NCI-H748 (cell line): Measurements from ENCODE around the gene DLG1.
A peak's percentile ranks its signal among the peaks of the same experiment; 100 is the strongest.
"Not testable (repeated sequence)": the region's sequence is repeated elsewhere in the genome, so short reads cannot be mapped to it uniquely, and the experiment has no call there.

Experiments used
- DNase-seq: peaks from one replicate; lab custom pipeline; 2025; ENCODE audit not compliant: unreplicated experiment; lab: John Stamatoyannopoulos, UW

Gene DLG1

DNA sequence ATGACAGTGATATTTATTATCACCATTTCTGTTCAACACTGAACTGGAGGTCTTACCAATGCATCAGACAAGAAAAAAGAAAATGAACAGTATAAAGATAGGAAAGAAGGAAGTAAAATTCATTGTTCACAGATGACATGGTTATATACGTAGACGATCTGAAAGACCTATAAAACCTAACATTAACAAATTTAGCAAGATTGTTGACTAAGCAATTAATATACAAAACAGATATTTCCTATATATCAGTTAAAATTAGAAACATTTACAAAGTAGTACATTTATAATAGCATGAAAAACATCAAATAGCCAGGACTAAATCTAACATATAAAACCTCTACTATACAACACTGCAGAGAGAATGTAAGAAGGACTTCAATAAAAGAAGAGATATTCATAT lies 176.0 kb downstream of the DLG1 start:
- DNase-seq, result no peak

DNA sequence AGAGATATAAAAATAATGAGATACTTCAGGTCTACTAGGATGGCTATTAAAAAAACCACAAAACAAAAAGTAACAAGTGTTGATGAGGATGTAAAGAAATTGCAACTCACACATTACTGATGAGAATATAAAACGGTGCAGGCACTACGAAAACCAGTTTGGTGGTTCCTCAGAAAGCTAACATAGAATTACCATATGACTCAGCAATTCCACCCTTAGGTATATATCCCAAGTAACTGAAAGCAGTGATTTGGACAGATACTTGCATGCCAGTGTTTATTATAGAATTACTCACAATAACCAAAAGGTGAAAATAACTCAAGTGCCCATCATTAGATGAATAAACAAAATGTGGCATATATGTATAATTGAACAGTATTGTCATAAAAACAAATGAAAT lies 181.3 kb downstream of the DLG1 start:
- DNase-seq, result no peak

DNA sequence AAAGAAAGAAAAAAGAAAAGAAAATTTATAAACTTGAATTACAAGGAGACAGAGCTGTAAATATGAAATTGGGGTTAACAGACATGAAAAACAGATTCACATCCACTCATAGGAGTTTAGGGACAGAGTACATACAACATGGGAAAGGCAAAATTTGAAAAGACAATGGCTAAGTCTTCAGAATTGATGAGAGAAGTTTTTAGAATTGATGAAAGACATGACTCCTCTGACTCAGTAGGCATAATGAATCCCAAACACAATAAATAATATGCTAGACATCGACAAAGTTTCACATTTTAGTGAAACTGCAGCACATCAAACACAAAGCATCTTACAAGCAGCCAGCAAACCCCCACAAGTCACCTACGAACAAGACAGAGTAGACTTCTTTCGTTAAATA lies 184.4 kb downstream of the DLG1 start:
- no peak for DNase-seq

DNA sequence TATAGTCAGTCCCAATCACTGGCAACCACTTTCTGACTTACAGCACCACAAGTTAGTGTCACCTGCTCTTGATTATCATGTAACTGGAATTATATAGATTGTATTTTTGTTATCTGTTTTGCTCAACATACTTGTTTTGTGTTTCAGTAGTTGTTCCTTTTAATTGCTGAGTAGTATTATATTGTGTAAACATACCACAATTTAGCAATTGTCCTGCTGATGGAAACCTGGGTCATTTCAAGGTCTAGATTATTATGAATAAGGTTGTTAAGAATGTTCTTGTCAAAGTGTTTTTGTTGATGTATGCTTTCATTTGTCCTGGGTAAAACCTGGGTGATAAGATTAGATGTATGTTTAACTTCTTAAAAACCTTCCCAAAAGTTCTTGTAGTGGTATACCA lies 186.7 kb downstream of the DLG1 start:
- DNase-seq, result no peak

DNA sequence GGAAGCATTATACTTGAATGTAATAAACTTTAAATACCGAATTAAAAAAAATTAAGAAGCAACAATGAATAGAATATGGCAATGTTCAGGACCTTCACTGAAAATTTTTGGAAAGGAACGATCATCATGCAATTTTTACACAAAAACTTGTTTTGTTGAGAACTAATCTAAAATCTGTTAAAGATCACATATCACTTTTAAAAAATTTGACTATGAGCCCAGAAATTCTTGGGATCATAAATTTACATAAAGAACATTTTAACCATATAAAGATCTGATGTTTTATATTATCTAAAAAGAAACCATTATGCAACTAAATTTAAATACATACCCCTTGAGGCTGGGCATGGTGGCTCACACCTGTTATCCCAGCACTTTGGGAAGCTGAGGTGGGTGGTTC lies 192.6 kb downstream of the DLG1 start:
- DNase-seq, result no peak

DNA sequence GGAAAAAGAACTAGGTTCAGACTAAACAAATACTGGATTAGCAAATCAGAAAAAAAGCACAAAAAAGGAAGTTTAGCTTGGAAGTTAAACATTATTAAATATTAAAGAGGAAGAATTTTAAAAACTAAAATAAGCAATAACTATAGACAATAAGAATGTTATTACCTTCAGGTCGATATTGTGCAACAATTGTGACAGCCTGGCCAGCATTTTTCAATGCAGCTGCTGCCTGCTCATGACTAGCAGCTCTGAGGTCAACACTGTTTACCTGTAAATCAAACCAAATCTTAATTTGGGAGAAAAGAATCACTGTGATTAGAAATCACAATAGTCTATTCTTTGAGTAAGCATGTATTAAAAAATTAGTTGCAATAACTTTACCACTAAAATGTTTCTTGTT lies 193.7 kb downstream of the DLG1 start:
- DNase-seq, result no peak

DNA sequence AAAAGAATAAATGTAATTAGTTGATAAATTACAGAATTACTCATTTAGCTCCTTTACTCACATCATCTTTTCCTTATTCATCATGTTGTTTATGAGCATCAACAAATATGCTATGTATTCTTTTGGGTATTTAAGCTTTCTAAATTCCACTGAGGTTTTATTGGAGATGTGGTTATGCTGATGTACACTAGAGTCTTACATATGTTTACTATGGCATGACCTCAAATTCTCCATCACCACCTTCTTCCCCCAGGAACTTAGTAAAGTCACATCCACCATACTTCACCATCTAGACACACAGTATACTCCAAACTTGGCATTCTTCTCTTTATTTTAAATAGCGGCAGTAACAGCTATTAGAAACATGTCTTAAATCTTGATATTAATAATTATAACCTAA lies 194.6 kb downstream of the DLG1 start:
- DNase-seq, result no peak

DNA sequence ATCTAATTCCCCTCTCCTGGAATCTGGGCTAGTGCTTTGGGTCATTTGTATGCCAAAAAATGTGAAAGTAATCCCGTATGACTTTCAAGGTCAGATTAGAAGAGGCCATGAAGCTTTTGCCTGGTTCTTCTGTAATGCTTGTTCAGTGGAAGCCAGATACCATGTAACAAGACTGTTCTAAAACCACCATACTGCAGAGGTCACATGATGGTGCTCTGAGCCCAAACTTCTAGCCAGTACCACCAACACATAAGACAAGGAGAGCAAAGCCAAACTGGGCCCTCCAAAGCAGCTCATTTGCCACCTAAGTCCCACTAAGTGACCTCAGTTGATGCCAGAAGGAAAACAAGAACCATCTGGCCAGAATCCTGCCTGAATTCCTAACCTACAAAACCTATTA lies 204.5 kb downstream of the DLG1 start:
- no peak for DNase-seq

DNA sequence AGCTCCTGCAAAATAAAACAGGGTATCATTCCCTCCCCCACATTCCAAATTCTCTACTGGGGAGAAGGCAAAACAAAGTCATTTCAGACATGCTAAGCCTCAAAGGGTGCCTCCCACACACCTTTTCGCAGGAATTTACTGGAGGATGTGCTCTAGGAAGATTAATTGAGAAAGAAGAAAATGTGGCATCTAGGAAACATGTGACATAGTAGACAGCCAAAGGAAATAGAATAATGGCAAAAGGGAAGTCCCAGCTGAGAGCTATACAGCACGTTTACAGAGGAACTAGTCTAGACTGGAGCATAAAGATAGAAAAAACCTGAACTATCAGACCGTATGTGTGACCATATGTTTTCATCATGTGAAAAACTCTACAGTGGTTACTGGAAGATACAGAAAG lies 210.0 kb downstream of the DLG1 start:
- DNase-seq, result no peak

DNA sequence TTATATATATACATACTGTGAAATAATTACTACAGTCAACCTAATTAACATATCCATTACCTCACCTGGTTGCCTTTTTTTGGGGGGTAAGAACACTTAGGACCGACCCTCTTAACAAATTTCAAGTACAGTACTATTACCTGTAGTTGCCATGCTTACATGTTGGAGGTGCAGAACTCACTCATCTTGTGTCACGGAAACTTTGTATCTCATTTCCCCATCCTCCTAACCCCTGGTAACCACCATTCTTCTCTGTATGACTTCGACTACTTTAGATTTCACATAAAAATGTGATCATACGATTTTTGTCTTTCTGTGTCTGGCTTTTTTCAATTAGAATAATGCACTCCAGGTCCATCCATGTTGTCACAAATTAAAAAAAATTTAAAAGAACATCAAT lies 213.3 kb downstream of the DLG1 start:
- no peak for DNase-seq

DNA sequence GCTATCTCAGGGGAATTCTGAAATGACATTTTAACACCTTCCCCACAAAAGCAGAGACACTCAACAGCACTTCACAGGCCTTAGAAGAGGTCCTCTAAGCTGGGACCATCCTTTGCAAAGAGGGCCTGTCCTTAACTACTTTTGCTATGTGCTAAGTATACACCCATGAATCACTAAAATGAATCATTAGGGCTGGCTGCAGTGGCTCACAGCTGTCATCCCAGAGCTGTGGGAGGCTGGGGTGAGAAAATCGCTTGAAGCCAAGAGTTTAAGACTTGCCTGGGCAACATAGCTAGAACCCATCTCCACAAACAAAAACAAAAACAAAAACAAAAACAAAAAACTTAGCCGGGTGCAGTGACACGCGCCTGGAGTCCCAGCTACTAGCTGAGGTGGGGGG lies 214.9 kb downstream of the DLG1 start:
- DNase-seq, result no peak

DNA sequence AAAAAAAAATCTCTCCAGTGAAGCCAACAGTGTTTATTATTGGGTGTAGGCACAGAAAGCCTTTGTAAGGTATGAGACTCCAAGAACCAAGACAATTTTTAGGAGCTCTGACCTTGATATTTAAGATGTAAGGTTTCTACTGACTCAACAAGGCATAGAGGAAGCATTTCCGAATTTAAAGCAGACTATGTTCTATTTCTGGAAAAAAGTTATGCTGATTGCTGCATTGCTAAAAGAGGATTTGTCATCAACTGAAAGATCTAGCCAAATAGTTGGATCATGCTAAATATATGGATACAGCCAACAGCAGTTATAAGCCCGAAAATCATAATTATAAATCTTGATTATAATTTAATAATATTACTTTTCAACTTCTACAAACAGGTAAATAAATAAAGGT lies 215.5 kb downstream of the DLG1 start:
- no peak for DNase-seq

DNA sequence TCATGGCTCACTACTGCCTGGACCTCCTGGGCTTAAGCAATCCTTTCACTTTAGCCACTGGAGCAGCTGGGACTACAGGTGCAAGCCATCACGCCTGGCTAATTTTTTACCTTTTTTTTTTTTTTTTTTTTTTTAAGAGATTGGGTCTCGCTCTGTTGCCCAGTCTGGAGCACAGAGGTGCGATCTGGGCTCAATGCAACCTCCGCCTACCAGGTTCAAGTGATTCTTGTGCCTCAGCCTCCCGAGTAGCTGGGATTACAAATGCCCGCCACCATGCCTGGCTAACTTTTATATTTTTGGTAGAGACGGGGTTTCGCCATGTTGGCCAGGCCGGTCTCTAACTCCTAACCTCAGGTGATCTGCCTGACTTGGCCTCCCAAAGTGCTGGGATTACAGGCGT lies 218.1 kb downstream of the DLG1 start:
- DNase-seq, result no peak

DNA sequence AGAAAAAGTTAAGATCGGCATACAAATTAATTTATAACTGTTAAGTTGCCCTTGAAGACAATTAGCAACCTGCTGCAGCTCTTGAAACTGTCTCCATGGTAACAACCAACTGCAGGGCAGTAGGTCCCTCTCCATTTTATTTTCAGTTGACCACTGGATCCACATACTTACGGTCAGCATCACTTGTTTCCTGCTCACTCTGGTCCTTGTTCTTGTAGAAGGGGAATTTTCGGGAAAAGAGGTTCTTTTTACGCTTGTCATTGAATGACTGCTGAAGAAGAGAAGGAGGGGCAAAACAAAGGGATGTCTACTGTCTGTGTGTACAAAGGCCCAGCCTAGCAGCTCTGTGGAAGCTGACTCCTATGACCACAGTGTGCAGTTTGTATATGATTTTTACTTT lies 222.0 kb downstream of the DLG1 start:
- DNase-seq, result peak; percentile 9

DNA sequence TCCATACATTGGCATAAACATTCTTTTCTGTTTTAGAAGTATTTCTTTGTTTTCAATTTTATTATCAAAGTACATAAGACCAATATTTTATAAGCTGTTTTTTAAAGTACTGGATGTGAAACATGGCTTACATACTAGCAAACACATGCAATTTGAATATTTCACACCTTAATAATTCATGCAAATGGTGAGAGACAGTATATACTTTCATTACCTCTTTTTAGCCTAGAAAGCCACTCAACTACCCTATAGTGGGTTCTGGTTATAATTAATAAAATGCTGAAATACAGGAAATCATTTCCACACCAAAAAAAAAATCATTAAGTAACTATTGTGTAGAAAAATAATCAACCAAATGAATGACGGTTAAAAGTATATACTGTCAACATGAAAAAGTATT lies 230.3 kb downstream of the DLG1 start:
- DNase-seq, result no peak

DNA sequence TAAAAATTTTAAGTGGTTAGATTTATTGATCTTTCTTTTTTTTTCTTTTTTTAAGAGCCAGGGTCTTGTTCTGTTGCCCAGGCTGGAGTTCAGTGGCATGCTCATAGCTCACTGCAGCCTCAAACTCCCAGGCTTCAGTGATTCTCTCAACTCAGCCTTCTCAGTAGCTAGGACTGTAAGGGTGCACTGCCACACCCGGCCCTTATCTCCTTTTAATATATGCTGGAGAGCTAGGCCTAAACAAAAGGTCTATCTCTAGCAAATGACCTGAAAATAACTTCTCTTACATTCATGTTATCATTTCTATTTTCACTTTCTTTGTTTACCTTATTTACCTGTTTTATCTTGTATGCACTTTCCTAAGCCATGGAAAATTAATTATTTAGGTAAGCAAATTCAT lies 233.6 kb downstream of the DLG1 start:
- DNase-seq, result no peak

DNA sequence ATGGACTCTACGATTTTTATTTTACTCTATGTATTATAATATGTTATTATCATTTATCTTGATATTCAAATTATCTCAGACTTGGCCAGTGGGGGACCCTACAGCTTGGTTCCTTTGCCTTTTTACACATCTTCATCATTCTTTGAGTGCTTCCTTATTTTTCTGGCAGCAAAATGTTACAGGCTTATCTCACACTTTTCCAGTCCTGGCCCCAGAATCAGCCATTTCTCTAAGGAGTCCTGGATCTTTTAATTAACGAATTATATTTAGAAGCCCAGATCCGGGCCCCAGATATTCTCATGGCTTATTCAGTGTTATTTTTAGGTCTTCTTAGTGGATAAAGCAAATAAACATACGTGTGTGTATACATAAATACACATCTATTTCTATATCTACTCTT lies 236.0 kb downstream of the DLG1 start:
- no peak for DNase-seq

DNA sequence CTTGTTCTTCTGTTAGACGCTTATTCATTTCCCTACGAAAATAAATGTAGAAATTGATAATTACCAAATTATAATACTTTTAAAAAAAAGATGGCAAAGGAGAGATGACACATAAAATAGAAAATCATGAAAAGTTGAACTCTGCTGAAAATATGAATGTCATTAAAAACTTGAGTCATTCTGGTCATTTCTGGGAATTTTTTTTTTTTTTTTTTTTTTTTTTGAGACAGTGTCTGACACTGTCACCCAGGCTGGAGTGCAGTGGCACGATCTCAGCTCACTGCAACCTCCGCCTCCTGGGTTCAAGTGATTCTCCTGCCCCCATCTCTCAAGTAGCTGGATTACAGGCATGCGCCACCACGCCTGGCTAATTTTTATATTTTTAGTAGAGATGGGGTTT lies 246.8 kb downstream of the DLG1 start:
- not testable (repeated sequence) for DNase-seq

DNA sequence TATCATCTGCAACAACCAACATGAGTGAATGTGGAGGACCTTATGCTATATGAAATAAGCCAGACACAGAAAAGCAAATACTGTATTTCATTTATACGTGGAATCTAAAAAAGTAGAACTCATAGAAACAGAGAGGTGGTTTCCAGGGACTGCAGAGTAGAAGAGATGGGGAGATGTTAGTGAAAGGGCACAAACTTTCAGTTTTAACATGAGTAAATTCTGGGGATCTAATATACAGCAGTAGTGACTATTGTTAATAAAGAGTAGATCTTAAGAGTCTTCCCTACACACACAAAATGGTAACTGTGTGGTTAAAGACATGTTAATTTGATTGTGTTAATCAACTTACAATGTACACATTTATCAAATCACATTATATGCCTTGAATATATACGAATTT lies 247.9 kb downstream of the DLG1 start:
- no peak for DNase-seq

DNA sequence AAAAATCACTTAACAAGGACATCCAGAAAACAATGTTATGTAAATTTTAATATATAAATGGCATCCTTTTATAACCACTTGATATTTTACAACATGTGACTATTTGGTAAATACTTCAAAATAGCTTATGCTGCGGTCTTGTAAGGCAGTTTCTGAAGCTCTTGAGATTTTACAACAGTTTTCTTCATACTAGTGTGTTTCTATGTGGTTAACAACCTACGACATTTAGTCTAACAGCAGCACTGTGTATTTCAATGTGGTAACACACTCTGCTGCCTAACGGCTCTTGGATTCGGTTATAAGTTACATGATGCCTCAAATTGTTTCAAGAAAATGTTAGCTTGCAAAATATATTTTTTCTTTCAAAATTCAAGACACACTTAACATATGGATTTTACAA lies 255.9 kb downstream of the DLG1 start:
- no peak for DNase-seq

DNA sequence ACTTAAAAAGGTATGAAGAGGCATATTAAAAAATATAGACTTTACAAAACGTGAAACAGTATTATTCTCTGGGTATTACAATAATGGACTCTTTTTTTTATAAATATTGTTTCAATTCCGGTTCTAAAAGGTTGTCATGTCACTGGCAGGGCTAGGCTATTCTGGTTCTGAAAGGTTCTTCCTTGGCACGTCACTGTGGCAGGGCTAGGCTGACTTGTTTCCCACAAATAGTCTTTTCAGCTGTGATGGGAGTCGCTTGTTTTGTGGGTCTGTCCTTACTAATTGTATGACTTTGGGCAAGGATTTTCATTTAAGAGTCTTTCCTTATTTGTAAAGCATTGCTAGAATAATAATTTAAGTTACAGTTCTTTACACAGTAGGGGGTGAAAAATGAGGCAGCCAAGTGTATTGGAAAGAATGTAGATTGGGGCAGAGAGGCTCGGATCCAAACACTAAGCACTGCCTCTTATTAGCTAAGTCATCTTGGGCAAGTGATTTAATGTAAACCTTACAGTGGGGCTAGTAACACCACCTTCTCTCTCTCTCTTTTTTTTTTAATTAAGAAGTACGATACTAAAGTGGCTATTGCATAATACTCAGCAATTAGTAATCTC lies 256.4 kb downstream of the DLG1 start:
- no peak for DNase-seq

DNA sequence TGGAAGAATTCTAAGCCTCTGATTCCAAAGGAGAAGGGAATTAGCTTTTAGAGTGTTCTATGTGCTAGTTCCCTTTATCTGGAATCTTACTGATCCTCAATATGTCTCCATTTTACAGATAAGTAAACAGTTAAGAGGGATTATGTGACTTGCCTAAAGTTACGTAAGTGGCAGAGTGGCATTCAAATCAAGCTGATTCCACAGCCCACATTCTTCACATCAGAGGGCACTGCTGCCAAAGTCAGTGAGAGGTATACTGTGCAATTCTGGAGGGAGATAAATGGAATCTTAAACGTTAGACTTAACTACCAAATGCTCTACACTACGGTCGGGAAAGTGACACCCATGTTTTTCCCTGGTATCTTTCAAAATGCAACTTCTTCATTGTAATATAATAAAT lies 257.8 kb downstream of the DLG1 start:
- no peak for DNase-seq

DNA sequence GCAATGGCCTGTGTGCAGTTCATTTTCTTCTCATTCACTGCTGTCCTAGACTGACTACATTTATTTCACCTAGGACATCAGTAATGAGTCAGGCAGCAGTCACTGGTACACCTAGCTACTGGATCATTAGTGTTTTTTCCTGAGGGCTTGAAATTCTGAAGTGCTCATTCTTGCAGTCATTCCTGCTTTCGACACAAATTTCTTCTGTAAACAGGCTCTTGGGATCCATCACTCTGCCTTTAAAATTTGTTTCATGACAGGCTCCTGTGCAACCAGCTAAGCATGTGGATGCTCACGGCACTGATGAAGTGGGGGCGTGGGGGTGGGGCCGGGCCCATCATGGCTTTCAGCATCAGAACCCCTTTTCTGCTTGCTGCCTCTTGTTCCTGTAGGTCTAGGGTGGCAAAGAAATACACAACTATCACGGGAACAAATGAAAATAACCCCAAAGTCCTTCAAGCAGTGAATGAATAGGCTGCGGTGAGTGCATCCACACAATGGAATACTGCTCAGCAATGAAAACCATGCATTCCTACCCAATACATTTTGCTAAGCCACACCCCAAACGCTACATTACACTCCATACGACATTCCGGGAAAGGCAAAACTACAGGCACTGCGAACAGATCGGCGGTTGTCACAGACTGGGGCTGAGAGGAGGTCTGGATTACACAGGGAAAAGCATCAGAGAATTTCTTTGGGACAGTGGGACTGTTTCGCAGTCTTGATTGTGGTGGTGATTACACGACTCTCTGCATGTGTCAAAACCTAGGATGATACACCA lies 259.5 kb downstream of the DLG1 start:
- DNase-seq, result no peak
